Activated T-cell treated with anti-CD3 and anti-CD28 coated beads, Interleukin-2, amount 50 U/mL, for 24 hours (primary cell): ENCODE measurements around the gene TMCC1.
"Not testable (repeated sequence)": the region's sequence is repeated elsewhere in the genome, so short reads cannot be mapped to it uniquely, and the experiment has no call there.

Source experiments
- DNase-seq: peaks from one replicate; pipeline ENCODE4 v3.0.0-alpha.2; 2020
- H3K27ac Mint-ChIP-seq: 2 replicates; pipeline ENCODE4 v1.8.0; 2020; ENCODE audit warnings: mild to moderate bottlenecking, mixed read lengths
- H3K27me3 Mint-ChIP-seq: 2 replicates; pipeline ENCODE4 v1.8.0; 2020; ENCODE audit warnings: mixed read lengths
- H3K36me3 Mint-ChIP-seq: 2 replicates; pipeline ENCODE4 v1.8.0; 2020; ENCODE audit warnings: low read depth, mixed read lengths
- H3K4me1 Mint-ChIP-seq: 2 replicates; pipeline ENCODE4 v1.8.0; 2020; ENCODE audit warnings: low read depth, mixed read lengths
- H3K4me3 Mint-ChIP-seq: 2 replicates; pipeline ENCODE4 v1.8.0; 2020; ENCODE audit warnings: mild to moderate bottlenecking, moderate library complexity, mixed read lengths
- H3K9me3 Mint-ChIP-seq: 2 replicates; pipeline ENCODE4 v1.8.0; 2020; ENCODE audit warnings: mixed read lengths

The TMCC1 gene

GRCh38 chr3:129650256-129650872 lies 243.1 kb downstream of the TMCC1 start:
- Mint-ChIP-seq H3K27ac (no peak overlapping the region), H3K9me3 (no peaks in the 10 kb centered on the region), H3K4me1 (peaks cover 1% of the 10 kb centered on the region), H3K27me3 (no peaks in the 10 kb centered on the region), H3K36me3 (peaks cover 27% of the 10 kb centered on the region), H3K4me3 (no peak overlapping the region)
- peak; percentile 62 for DNase-seq

GRCh38 chr3:129648391-129648790 lies 245.1 kb downstream of the TMCC1 start:
- H3K4me1 Mint-ChIP-seq = peaks cover 1% of the 10 kb centered on the region
- no peak for DNase-seq
- no peak overlapping the region for H3K27ac Mint-ChIP-seq
- H3K4me3 Mint-ChIP-seq = no peak overlapping the region
- H3K36me3 Mint-ChIP-seq = peaks cover 17% of the 10 kb centered on the region
- H3K9me3 Mint-ChIP-seq = no peaks in the 10 kb centered on the region
- H3K27me3 Mint-ChIP-seq = no peaks in the 10 kb centered on the region

GRCh38 chr3:129645286-129645685 lies 248.2 kb downstream of the TMCC1 start:
- H3K4me3 Mint-ChIP-seq = no peak overlapping the region
- H3K9me3 Mint-ChIP-seq = no peaks in the 10 kb centered on the region
- no peaks in the 10 kb centered on the region for H3K36me3 Mint-ChIP-seq
- DNase-seq = no peak
- H3K27ac Mint-ChIP-seq = no peak overlapping the region
- H3K4me1 Mint-ChIP-seq = peaks cover 1% of the 10 kb centered on the region
- no peaks in the 10 kb centered on the region for H3K27me3 Mint-ChIP-seq

GRCh38 chr3:129644836-129645235 lies 248.7 kb downstream of the TMCC1 start:
- no peaks in the 10 kb centered on the region for H3K4me1 Mint-ChIP-seq
- H3K4me3 Mint-ChIP-seq = no peak overlapping the region
- DNase-seq = no peak
- no peaks in the 10 kb centered on the region for H3K9me3 Mint-ChIP-seq
- H3K27me3 Mint-ChIP-seq = no peaks in the 10 kb centered on the region
- no peak overlapping the region for H3K27ac Mint-ChIP-seq
- no peaks in the 10 kb centered on the region for H3K36me3 Mint-ChIP-seq

- not testable (repeated sequence) for H3K27me3 Mint-ChIP-seq, H3K4me1 Mint-ChIP-seq, DNase-seq, H3K9me3 Mint-ChIP-seq, H3K4me3 Mint-ChIP-seq, H3K36me3 Mint-ChIP-seq, H3K27ac Mint-ChIP-seq
Measured at GRCh38 chr3:129641567-129642260, 251.8 kb downstream of the TMCC1 start.

- not testable (repeated sequence) for H3K4me1 Mint-ChIP-seq, DNase-seq, H3K9me3 Mint-ChIP-seq, H3K27ac Mint-ChIP-seq, H3K36me3 Mint-ChIP-seq, H3K4me3 Mint-ChIP-seq, H3K27me3 Mint-ChIP-seq
Measured at GRCh38 chr3:129640985-129641384, 252.5 kb downstream of the TMCC1 start.

GRCh38 chr3:129638481-129638880 lies 255.0 kb downstream of the TMCC1 start:
- Mint-ChIP-seq H3K36me3 (no peaks in the 10 kb centered on the region), H3K27me3 (no peaks in the 10 kb centered on the region), H3K9me3 (no peaks in the 10 kb centered on the region), H3K4me3 (no peak overlapping the region), H3K27ac (no peak overlapping the region), H3K4me1 (no peaks in the 10 kb centered on the region)
- DNase-seq = no peak

GRCh38 chr3:129636082-129636481 lies 257.4 kb downstream of the TMCC1 start:
- Mint-ChIP-seq H3K27me3 (no peaks in the 10 kb centered on the region), H3K36me3 (no peaks in the 10 kb centered on the region), H3K9me3 (no peaks in the 10 kb centered on the region), H3K4me1 (no peaks in the 10 kb centered on the region), H3K4me3 (no peak overlapping the region), H3K27ac (no peak overlapping the region)
- no peak for DNase-seq

GRCh38 chr3:129635656-129636055 lies 257.9 kb downstream of the TMCC1 start:
- no peak overlapping the region for H3K27ac Mint-ChIP-seq
- H3K4me1 Mint-ChIP-seq = no peaks in the 10 kb centered on the region
- no peaks in the 10 kb centered on the region for H3K36me3 Mint-ChIP-seq
- H3K4me3 Mint-ChIP-seq = no peak overlapping the region
- H3K27me3 Mint-ChIP-seq = no peaks in the 10 kb centered on the region
- DNase-seq = no peak
- H3K9me3 Mint-ChIP-seq = no peaks in the 10 kb centered on the region

GRCh38 chr3:129633751-129634481 lies 259.6 kb downstream of the TMCC1 start:
- Mint-ChIP-seq H3K27ac (no peak overlapping the region), H3K4me1 (no peaks in the 10 kb centered on the region), H3K9me3 (no peaks in the 10 kb centered on the region), H3K27me3 (no peaks in the 10 kb centered on the region), H3K4me3 (no peak overlapping the region), H3K36me3 (no peaks in the 10 kb centered on the region)
- DNase-seq = no peak

GRCh38 chr3:129632977-129633376 lies 260.5 kb downstream of the TMCC1 start:
- Mint-ChIP-seq H3K4me3 (no peak overlapping the region), H3K27me3 (no peaks in the 10 kb centered on the region), H3K27ac (no peak overlapping the region), H3K4me1 (peaks cover 3% of the 10 kb centered on the region), H3K36me3 (no peaks in the 10 kb centered on the region), H3K9me3 (no peaks in the 10 kb centered on the region)
- no peak for DNase-seq

- H3K4me3 Mint-ChIP-seq = no peak overlapping the region
- no peaks in the 10 kb centered on the region for H3K36me3 Mint-ChIP-seq
- H3K27me3 Mint-ChIP-seq = no peaks in the 10 kb centered on the region
- peaks cover 7% of the 10 kb centered on the region for H3K4me1 Mint-ChIP-seq
- H3K27ac Mint-ChIP-seq = no peak overlapping the region
- DNase-seq = no peak
- no peaks in the 10 kb centered on the region for H3K9me3 Mint-ChIP-seq
Measured at GRCh38 chr3:129632556-129632955, 261.0 kb downstream of the TMCC1 start.

- DNase-seq = no peak
- Mint-ChIP-seq H3K27me3 (no peaks in the 10 kb centered on the region), H3K4me1 (peaks cover 11% of the 10 kb centered on the region), H3K4me3 (no peak overlapping the region), H3K9me3 (no peaks in the 10 kb centered on the region), H3K27ac (no peak overlapping the region), H3K36me3 (no peaks in the 10 kb centered on the region)
Measured at GRCh38 chr3:129632056-129632455, 261.5 kb downstream of the TMCC1 start.

- no peak overlapping the region for H3K4me3 Mint-ChIP-seq
- no peak for DNase-seq
- no peaks in the 10 kb centered on the region for H3K27me3 Mint-ChIP-seq
- no peaks in the 10 kb centered on the region for H3K9me3 Mint-ChIP-seq
- no peaks in the 10 kb centered on the region for H3K36me3 Mint-ChIP-seq
- H3K4me1 Mint-ChIP-seq = peaks cover 21% of the 10 kb centered on the region
- H3K27ac Mint-ChIP-seq = no peak overlapping the region
Measured at GRCh38 chr3:129629011-129629410, 264.5 kb downstream of the TMCC1 start.

GRCh38 chr3:129628169-129628522 lies 265.4 kb downstream of the TMCC1 start:
- H3K36me3 Mint-ChIP-seq = no peaks in the 10 kb centered on the region
- peak overlapping the region; percentile 31 for H3K27ac Mint-ChIP-seq
- no peak for DNase-seq
- H3K4me3 Mint-ChIP-seq = peak overlapping the region; percentile 92
- H3K4me1 Mint-ChIP-seq = peaks cover 21% of the 10 kb centered on the region
- no peaks in the 10 kb centered on the region for H3K9me3 Mint-ChIP-seq
- H3K27me3 Mint-ChIP-seq = no peaks in the 10 kb centered on the region
